ENCODE results near the gene FOXP1.
A peak's percentile ranks its signal among the peaks of the same experiment; 100 is the strongest.

The FOXP1 gene

DNA sequence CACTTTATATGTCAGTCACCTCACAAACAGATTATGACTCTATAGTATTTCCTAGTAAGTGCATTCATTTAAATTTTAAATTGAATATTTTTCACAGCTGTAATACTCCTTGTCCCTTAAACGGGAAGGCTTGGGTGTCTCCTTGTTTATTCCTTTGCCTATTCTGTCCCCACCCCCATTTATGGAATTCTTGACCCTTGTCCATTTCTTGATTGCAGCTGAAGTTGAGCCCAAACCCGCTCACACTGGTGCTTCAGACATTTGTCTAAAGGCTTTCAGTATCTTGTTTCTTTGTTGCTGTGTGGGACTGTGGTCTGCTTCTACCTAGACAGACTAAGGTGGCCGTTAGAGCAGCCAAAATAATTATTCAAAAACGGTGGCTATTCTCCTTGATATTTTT, 449.7 kb downstream of the FOXP1 start:
- no peak overlapping the region for H3K4me2 ChIP-seq (ENCODE audit: low read depth, low read length, poor library complexity, severe bottlenecking)
- H3F3A ChIP-seq (ENCODE audit: insufficient read depth) = no peaks in the 10 kb centered on the region; the same call in 1 of the 2 replicates
- H2AFZ ChIP-seq (ENCODE audit: low read depth, low read length, severe bottlenecking) = no peak overlapping the region
- H3K79me2 ChIP-seq (ENCODE audit: insufficient read depth, low read length) = peaks cover 9% of the 10 kb centered on the region
- no peaks in the 10 kb centered on the region for H3K36me3 ChIP-seq (ENCODE audit: low read length)
- TF ChIP-seq EZH2phosphoT487 (conservative IDR thresholded peaks at IDR 0.05; ENCODE audit: low read length) = no peak
- TF ChIP-seq, protein P1, sequence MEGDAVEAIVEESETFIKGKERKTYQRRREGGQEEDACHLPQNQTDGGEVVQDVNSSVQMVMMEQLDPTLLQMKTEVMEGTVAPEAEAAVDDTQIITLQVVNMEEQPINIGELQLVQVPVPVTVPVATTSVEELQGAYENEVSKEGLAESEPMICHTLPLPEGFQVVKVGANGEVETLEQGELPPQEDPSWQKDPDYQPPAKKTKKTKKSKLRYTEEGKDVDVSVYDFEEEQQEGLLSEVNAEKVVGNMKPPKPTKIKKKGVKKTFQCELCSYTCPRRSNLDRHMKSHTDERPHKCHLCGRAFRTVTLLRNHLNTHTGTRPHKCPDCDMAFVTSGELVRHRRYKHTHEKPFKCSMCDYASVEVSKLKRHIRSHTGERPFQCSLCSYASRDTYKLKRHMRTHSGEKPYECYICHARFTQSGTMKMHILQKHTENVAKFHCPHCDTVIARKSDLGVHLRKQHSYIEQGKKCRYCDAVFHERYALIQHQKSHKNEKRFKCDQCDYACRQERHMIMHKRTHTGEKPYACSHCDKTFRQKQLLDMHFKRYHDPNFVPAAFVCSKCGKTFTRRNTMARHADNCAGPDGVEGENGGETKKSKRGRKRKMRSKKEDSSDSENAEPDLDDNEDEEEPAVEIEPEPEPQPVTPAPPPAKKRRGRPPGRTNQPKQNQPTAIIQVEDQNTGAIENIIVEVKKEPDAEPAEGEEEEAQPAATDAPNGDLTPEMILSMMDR (IDR thresholded peaks at IDR 0.05; ENCODE audit: insufficient read depth, low read length, poor library complexity, severe bottlenecking) = no peak
- no peak overlapping the region for H3K9ac ChIP-seq (ENCODE audit: low read length)
- no peaks in the 10 kb centered on the region for H3K9me3 ChIP-seq (ENCODE audit: insufficient read depth, low read length)
- no peak overlapping the region for H3K27ac ChIP-seq (ENCODE audit: low read depth, low read length)
- H3K27me3 ChIP-seq (ENCODE audit: low read length) = no peaks in the 10 kb centered on the region
- no peaks in the 10 kb centered on the region for H3K9me2 ChIP-seq (replicated peaks; ENCODE audit: insufficient read depth, low read length)
- no peaks in the 10 kb centered on the region for H4K20me1 ChIP-seq (ENCODE audit: low read depth, low read length)
- no peak overlapping the region for H3K4me3 ChIP-seq (ENCODE audit: insufficient read depth, low read length, poor library complexity, severe bottlenecking)

DNA sequence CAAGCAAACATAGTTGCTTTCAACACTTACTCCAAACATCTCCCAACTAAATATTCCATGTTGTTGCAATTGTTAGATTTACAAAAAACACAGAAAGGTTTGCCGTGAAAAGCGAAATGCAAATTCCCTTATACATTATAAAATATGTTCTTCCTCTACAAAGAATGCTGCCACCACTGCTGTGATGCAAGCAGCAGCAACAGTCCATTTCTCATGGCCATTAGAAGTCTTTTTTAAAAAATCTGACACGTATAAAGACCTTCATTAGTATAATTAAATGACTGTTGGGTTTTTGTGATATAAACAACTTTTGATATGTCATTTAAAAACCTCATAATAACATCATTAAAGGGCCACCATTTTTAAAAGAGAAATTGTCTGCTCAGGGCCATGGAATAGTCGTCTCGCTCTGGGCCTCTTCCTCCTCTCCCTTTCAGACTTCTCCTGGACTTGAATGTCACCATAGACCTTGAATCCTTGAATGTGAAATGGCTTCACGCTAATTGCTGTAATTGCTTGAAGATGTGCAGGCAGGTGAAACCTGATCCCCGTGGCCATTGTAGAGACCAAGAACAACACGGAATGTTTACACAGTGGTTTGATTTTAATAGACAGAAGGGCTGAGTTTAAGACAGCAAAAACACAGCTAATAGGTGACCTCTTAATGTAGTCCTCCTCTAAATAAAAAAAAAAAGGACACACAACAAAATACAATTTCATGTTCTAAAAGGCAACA, 450.4 kb downstream of the FOXP1 start:
- Histone ChIP-seq H3K27ac (ENCODE audit: low read depth, low read length) (no peak overlapping the region), H3K9me2 (replicated peaks; ENCODE audit: insufficient read depth, low read length) (no peaks in the 10 kb centered on the region), H3F3A (ENCODE audit: insufficient read depth) (no peaks in the 10 kb centered on the region; the same call in 1 of the 2 replicates), H3K4me3 (ENCODE audit: insufficient read depth, low read length, poor library complexity, severe bottlenecking) (no peak overlapping the region), H3K79me2 (ENCODE audit: insufficient read depth, low read length) (peaks cover 16% of the 10 kb centered on the region), H4K20me1 (ENCODE audit: low read depth, low read length) (no peaks in the 10 kb centered on the region), H3K9me3 (ENCODE audit: insufficient read depth, low read length) (no peaks in the 10 kb centered on the region), H3K27me3 (ENCODE audit: low read length) (no peaks in the 10 kb centered on the region), H3K4me2 (ENCODE audit: low read depth, low read length, poor library complexity, severe bottlenecking) (no peak overlapping the region), H3K36me3 (ENCODE audit: low read length) (no peaks in the 10 kb centered on the region), H3K9ac (ENCODE audit: low read length) (no peak overlapping the region), H2AFZ (ENCODE audit: low read depth, low read length, severe bottlenecking) (no peak overlapping the region)
- TF ChIP-seq, protein P1 (IDR thresholded peaks at IDR 0.05; ENCODE audit: insufficient read depth, low read length, poor library complexity, severe bottlenecking) = no peak

DNA sequence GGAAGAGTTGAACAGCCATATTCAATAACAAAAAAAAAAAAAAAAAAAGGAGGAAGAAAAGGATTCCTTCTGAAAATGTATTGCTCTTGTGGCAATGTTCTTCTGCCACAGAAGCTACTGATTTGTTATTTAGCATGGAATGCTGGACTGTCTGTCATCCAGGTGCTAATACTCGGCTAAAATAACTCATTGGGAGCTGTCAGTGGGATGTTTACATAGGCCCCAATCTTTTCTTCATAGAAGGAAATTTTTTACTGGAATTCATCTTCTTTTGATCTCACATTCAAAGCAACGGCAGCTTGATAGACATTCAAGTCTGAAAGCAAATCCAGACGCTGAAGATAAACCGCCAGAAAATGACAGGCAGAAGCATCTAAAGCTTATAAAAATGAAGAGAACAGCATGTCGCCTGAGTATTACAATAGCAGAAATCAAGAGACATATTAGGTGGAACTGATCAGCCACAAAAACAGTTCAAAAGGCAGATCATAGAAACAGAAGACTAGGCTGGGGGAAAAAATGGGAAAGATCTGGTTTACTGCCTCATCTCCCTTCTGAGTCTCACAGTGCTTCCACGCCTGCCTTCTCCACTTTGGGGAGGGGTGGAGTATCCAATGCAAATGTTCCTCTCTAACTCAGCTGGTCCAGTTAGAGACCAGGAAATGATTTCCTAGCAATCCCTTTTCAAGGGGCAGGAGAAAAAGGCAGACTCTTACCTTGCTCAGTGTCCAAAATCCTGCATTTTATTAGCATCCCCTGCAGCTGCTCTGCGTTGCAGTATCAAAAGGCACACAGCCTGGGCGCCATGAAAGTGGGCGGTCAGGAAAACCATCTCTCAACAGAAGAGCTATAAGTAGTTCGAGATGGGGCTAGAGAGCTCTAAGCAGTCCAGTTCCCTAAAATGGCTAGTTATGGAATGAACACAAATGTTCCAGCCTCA, 451.9 kb downstream of the FOXP1 start:
- Histone ChIP-seq H3F3A (ENCODE audit: insufficient read depth) (no peaks in the 10 kb centered on the region; the same call in 1 of the 2 replicates), H3K27me3 (ENCODE audit: low read length) (no peaks in the 10 kb centered on the region), H3K9me3 (ENCODE audit: insufficient read depth, low read length) (no peaks in the 10 kb centered on the region), H3K79me2 (ENCODE audit: insufficient read depth, low read length) (peaks cover 31% of the 10 kb centered on the region), H3K4me2 (ENCODE audit: low read depth, low read length, poor library complexity, severe bottlenecking) (peak overlapping the region; percentile 92), H4K20me1 (ENCODE audit: low read depth, low read length) (no peaks in the 10 kb centered on the region), H3K9ac (ENCODE audit: low read length) (no peak overlapping the region), H3K4me3 (ENCODE audit: insufficient read depth, low read length, poor library complexity, severe bottlenecking) (no peak overlapping the region), H2AFZ (ENCODE audit: low read depth, low read length, severe bottlenecking) (no peak overlapping the region), H3K9me2 (replicated peaks; ENCODE audit: insufficient read depth, low read length) (no peaks in the 10 kb centered on the region), H3K36me3 (ENCODE audit: low read length) (no peaks in the 10 kb centered on the region), H3K27ac (ENCODE audit: low read depth, low read length) (no peak overlapping the region)
- TF ChIP-seq, protein P1 (IDR thresholded peaks at IDR 0.05; ENCODE audit: insufficient read depth, low read length, poor library complexity, severe bottlenecking) = no peak
- no peak for TF ChIP-seq EZH2phosphoT487 (conservative IDR thresholded peaks at IDR 0.05; ENCODE audit: low read length)

Measured in SU-DHL-6 (cell line).